Panc1 (cell line): ENCODE data around the gene TAOK1. TPM values are rescaled to one million over a fixed set of nuclear protein-coding genes. Genes with fewer than 3 reads are reported as not detected.

Experiments
- ATAC-seq: fragments of 200-7000 bp; cut with Tn5 transposase; 2 replicates; pipeline ENCODE4 v1.9.1; 2020; ENCODE audit warnings: mild to moderate bottlenecking, moderate library complexity
- BruUV-seq: library from RNA; stranded (reverse); fragments of 400-500 nt; replicated peaks from 2 replicates; lab custom pipeline; 2021; lab: Mats Ljungman, UMichigan
- CTCF ChIA-PET: fragments of 300-600 bp; sonication (Branson Sonifier 250); formaldehyde crosslinking; loops from one replicate; lab custom pipeline; 2022; ENCODE audit warnings: antibody characterized with exemption; lab: Charles Lee
- POLR2A ChIA-PET: fragments of 300-600 bp; sonication (Branson Sonifier 250); formaldehyde crosslinking; loops from one replicate; lab custom pipeline; 2022; ENCODE audit warnings: antibody characterized with exemption; lab: Charles Lee
- DNase-seq: peaks from one replicate; pipeline ENCODE4 v3.0.0-alpha.2; 2010; ENCODE audit warnings: low read depth, low spot score
- H3K27ac ChIP-seq: 2 replicates; pipeline ENCODE4 v1.5.1; 2011; ENCODE audit warnings: mild to moderate bottlenecking, low read length, inconsistent platforms
- H3K27me3 ChIP-seq: fragments of 200-500 bp; sonication (Bioruptor generic); 2 replicates; pipeline ENCODE4 v1.6.0; 2014; ENCODE audit warnings: low read length, inconsistent platforms; ENCODE audit not compliant: control insufficient read depth, insufficient read depth
- H3K36me3 ChIP-seq: fragments of 200-500 bp; sonication (Bioruptor generic); 2 replicates; pipeline ENCODE4 v1.5.1; 2014; ENCODE audit warnings: inconsistent platforms, mild to moderate bottlenecking, low read length, moderate library complexity; ENCODE audit not compliant: control insufficient read depth, insufficient read depth
- H3K4me1 ChIP-seq: 2 replicates; pipeline ENCODE4 v1.5.1; 2011; ENCODE audit warnings: inconsistent platforms, mild to moderate bottlenecking, low read length, moderate library complexity; ENCODE audit not compliant: control insufficient read depth, insufficient read depth
- H3K4me3 ChIP-seq, 2 experiments: 2 replicates each; pipeline ENCODE4 v1.5.1; 2011 to 2012; ENCODE audit warnings: low read depth in 2 of 2, low read length in 2 of 2, mild to moderate bottlenecking in 2 of 2, inconsistent platforms in 1 of 2, moderate library complexity in 1 of 2
- H3K9me3 ChIP-seq: fragments of 200-500 bp; sonication (Bioruptor generic); 2 replicates; pipeline ENCODE4 v1.5.1; 2014; ENCODE audit warnings: low read depth, mild to moderate bottlenecking, inconsistent platforms, low read length, moderate library complexity; ENCODE audit not compliant: control insufficient read depth, insufficient read depth
- POLR2AphosphoS5 ChIP-seq: IDR thresholded peaks from 2 replicates; pipeline ENCODE4 v1.6.1; 2012; ENCODE audit warnings: mild to moderate bottlenecking, low read depth, low read length, moderate library complexity
- SIN3A ChIP-seq: IDR thresholded peaks from 2 replicates; pipeline ENCODE4 v1.6.1; 2012; ENCODE audit warnings: low read depth, mild to moderate bottlenecking, low read length, moderate library complexity, borderline replicate concordance; ENCODE audit not compliant: insufficient read depth
- TCF7L2 ChIP-seq: IDR thresholded peaks from 2 replicates; pipeline ENCODE4 v1.6.1; 2011; ENCODE audit warnings: mild to moderate bottlenecking, low read depth, low read length, inconsistent platforms
- in situ Hi-C: cut with HindIII; loops from 2 replicates; pipeline ENCODE4 v1.10.0; 2016; ENCODE audit warnings: low sequenced_read_pairs, low pct_unique_long_range_greater_than_20kb
- intact Hi-C: fragments of 100-400 bp; cut with micrococcal nuclease; formaldehyde crosslinking; loops from one replicate; pipeline ENCODE4 v1.10.0; 2022; ENCODE audit not compliant: unreplicated experiment
- total RNA-seq: library from RNA; stranded (reverse); gene quantifications from one replicate; pipeline ENCODE4 v1.2.1, GENCODE V29; 2021; ENCODE audit not compliant: unreplicated experiment
- TF ChIP-seq, protein P1 (sequence below), 2 experiments: IDR thresholded peaks; 2 replicates each; pipeline ENCODE4 v1.6.1; 2011 to 2012; ENCODE audit warnings: low read depth in 2 of 2, control low read depth in 1 of 2, low read length in 1 of 2, mild to moderate bottlenecking in 1 of 2, moderate library complexity in 1 of 2; ENCODE audit not compliant: insufficient read depth in 1 of 2
- TF ChIP-seq, protein P2 (sequence below): fragments of 450-650 bp; IDR thresholded peaks from 2 replicates; pipeline ENCODE4 v1.5.1; 2017; ENCODE audit warnings: mild to moderate bottlenecking

Gene TAOK1
- total RNA-seq, 1 experiment from 2014 or later = 111 TPM

DNA sequence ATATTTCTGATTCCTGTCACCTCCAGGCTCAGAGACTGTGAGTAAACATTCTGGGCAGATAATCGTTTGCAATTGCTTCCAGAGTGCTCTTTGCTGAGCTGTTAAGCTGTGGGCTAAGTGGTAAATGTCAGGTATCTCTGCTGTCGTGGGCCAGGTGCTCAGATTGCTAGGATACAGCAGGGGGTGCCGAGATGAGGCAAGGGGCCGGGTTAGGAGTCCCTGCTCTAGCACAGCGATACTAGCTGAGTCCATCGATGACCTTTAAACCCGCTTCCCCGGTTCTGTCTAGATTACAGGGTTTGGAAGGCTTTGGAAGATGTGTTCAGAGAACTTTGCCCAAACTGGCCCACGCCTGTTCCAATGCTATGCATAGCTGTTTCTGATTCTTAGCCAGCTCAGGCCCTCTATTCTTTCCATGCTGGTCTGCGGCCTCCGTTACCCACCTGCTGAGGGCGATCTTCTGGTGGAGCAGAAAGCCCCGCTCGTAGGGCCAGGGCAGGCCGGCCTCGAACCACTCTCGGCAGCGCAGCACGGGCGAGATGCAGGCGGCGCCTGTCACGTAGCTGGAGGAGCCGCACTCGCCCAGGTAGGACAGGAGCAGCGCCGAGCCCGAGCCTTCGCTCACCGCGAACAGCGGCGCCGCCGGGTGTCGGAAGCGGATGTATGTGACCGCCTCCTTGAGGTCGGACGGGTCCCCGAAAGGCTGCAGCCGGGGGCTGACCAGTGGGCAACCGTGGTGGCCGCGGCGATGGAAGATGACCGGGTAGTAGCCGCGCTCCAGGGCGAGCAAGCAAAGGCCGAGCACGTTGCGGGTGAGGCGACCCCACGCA is 175.7 kb downstream of the TAOK1 start:
- no TSS peak for BruUV-seq
- CTCF ChIA-PET = interaction anchor here (0.5 to 1.6 kb wide), 3 partner anchors 181 to 226 kb away, joined by 3 to 17 read pairs (median 8); no protein-coding TSS in a partner anchor

DNA sequence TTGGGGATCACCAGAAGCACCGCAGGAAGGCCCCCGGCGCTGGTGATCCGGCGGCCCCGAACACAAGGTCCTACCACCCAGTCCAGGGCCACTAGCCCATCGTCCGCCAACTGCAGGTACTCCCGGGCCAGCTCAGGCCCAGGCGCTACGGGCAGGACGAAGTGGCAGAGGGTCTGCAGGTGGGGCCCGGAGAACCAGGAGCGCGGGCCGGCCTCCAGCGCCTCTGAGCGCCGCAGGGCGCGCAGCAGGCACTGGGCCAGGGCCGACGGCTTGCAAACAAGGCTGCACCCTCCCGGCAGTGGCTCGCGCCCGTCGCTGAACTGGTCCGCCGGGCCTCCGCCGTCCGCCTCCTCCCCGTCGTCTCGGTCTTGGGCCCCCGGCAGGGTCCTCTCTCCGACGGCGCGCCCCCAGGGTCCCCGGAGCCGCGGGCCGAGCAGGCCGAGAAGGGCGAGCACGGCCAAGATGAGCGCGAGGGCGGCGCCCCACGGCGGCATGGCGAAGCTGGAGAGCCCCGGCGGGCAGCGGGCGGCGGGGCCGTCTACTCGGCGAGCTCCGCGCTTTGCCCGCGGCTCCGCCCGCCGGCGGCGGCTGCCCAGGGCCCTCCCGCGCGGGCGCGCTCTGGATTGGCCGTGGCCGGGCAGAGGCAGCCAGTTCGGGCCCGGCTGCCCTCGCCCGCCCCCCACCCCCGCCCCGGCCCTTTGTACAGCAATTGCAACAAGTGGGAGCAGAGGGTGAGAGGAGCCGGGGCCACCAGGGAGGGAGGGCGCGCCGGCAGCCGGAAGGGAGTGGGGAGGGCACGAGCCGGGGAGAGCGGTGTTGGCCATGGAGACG is 176.5 kb downstream of the TAOK1 start, which contains the start of gene ABHD15:
Gene ABHD15, minus strand, starts transcription at position 565 of the 831 bp plus-strand sequence. Its CDS starts 71 bp downstream, at position 494.
- in situ Hi-C loops (no loop called here), intact Hi-C loops (no loop called here)
- Histone ChIP-seq H3K9me3 (no peaks in the 10 kb centered on the region), H3K27ac (peak within 1 kb of the TSS; percentile 92), H3K27me3 (no peaks in the 10 kb centered on the region), H3K4me3 (peak within 1 kb of the TSS; percentile 81 to 88), H3K4me1 (peaks cover 14% of the 10 kb centered on the region), H3K36me3 (no peaks in the 10 kb centered on the region)
- BruUV-seq = no TSS peak
- DNase-seq = no peak
- CTCF ChIA-PET = interaction anchor here (0.6 to 1.6 kb wide), 2 partner anchors 197 to 225 kb away, joined by 8 to 17 read pairs; no protein-coding TSS in a partner anchor
- POLR2A ChIA-PET = interaction anchor here (0.6 kb wide), 1 partner anchor 25 kb away, joined by 3 read pairs; no protein-coding TSS in a partner anchor
- ATAC-seq = peak; percentile 68
- TF ChIP-seq, protein P1, sequence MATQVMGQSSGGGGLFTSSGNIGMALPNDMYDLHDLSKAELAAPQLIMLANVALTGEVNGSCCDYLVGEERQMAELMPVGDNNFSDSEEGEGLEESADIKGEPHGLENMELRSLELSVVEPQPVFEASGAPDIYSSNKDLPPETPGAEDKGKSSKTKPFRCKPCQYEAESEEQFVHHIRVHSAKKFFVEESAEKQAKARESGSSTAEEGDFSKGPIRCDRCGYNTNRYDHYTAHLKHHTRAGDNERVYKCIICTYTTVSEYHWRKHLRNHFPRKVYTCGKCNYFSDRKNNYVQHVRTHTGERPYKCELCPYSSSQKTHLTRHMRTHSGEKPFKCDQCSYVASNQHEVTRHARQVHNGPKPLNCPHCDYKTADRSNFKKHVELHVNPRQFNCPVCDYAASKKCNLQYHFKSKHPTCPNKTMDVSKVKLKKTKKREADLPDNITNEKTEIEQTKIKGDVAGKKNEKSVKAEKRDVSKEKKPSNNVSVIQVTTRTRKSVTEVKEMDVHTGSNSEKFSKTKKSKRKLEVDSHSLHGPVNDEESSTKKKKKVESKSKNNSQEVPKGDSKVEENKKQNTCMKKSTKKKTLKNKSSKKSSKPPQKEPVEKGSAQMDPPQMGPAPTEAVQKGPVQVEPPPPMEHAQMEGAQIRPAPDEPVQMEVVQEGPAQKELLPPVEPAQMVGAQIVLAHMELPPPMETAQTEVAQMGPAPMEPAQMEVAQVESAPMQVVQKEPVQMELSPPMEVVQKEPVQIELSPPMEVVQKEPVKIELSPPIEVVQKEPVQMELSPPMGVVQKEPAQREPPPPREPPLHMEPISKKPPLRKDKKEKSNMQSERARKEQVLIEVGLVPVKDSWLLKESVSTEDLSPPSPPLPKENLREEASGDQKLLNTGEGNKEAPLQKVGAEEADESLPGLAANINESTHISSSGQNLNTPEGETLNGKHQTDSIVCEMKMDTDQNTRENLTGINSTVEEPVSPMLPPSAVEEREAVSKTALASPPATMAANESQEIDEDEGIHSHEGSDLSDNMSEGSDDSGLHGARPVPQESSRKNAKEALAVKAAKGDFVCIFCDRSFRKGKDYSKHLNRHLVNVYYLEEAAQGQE (IDR thresholded peaks at IDR 0.05; ENCODE audit: insufficient read depth in 1 of 2, low read depth in 2 of 2, low read length in 1 of 2) = no peak
- TF ChIP-seq POLR2AphosphoS5 = 0 out of 2 replicates have a peak, but pooled peaks have one; percentile 47
- peak; percentile 21; the same call in 1 of the 2 replicates for TF ChIP-seq TCF7L2
- TF ChIP-seq SIN3A = no peak; the same call in 1 of the 2 replicates
- TF ChIP-seq, protein P2, sequence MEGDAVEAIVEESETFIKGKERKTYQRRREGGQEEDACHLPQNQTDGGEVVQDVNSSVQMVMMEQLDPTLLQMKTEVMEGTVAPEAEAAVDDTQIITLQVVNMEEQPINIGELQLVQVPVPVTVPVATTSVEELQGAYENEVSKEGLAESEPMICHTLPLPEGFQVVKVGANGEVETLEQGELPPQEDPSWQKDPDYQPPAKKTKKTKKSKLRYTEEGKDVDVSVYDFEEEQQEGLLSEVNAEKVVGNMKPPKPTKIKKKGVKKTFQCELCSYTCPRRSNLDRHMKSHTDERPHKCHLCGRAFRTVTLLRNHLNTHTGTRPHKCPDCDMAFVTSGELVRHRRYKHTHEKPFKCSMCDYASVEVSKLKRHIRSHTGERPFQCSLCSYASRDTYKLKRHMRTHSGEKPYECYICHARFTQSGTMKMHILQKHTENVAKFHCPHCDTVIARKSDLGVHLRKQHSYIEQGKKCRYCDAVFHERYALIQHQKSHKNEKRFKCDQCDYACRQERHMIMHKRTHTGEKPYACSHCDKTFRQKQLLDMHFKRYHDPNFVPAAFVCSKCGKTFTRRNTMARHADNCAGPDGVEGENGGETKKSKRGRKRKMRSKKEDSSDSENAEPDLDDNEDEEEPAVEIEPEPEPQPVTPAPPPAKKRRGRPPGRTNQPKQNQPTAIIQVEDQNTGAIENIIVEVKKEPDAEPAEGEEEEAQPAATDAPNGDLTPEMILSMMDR = no peak

More for the DNA sequence above, 175.7 kb downstream of the TAOK1 start:
- no peaks in the 10 kb centered on the region for H3K36me3 ChIP-seq
- H3K4me1 ChIP-seq = peaks cover 14% of the 10 kb centered on the region
- TF ChIP-seq, protein P2 = peak; percentile 75
- TF ChIP-seq POLR2AphosphoS5 (no peak), SIN3A (0 out of 2 replicates have a peak, but pooled peaks have one; percentile 38), TCF7L2 (no peak)
- TF ChIP-seq, protein P1 (IDR thresholded peaks at IDR 0.05; ENCODE audit: insufficient read depth in 1 of 2, low read depth in 2 of 2, low read length in 1 of 2) = no peak
- peak; percentile 35 for ATAC-seq
- peak overlapping the region; percentile 81 for H3K4me3 ChIP-seq
- in situ Hi-C loops = no loop called here
- peak overlapping the region; percentile 78 for H3K27ac ChIP-seq
- no peaks in the 10 kb centered on the region for H3K9me3 ChIP-seq
- POLR2A ChIA-PET = interaction anchor here (0.5 kb wide), 1 partner anchor 74 kb away, joined by 3 read pairs; no protein-coding TSS in a partner anchor
- intact Hi-C loops = no loop called here
- no peak for DNase-seq
- no peaks in the 10 kb centered on the region for H3K27me3 ChIP-seq
